ENCODE results near the gene GSN. TPM values are rescaled to one million over a fixed set of nuclear protein-coding genes. Genes with fewer than 3 reads are reported as not detected.

GSN gene
- polyA plus RNA-seq, 1 of the 3 experiments (the other 2 are of a cell fraction), result 168 TPM

DNA sequence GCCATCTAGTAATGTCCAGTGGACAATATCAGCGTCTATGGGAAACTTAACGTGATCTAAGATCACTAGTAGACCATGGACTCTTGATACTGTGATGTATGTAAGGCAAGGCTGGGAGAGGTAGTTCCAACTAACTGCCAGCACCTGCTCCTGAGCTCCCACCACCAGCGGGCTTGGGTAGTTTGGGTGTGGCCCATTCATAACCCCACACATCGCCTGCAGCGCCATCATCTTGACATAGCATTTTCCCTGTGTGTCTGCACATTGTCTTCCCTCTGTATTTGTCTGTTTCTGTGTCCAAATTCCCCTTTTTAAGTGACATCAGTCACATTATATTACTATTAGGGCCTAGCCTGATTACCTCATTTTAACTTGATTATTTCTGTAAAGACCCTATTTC, 28.1 kb upstream of the GSN start:
- H3K9ac ChIP-seq, result no peak overlapping the region
- CTCF ChIA-PET, result interaction anchor here (1.6 kb wide), 1 partner anchor 80 kb away, joined by 3 read pairs; no protein-coding TSS in a partner anchor
- WGBS (ENCODE audit: low lambda C conversion rate), result 95% methylated on average over 5 of the region's 5 CpGs
- peaks cover 2% of the 10 kb centered on the region for H3F3A ChIP-seq (replicated peaks; ENCODE audit: insufficient read depth)
- peaks cover 6% of the 10 kb centered on the region; the same call in 1 of the 2 replicates for H3K9me3 ChIP-seq
- H3K4me3 ChIP-seq (ENCODE audit: low read depth in 2 of 2, low read length in 1 of 2), result no peak overlapping the region
- no peak for DNase-seq
- no peak for TF ChIP-seq CHD2 (IDR thresholded peaks at IDR 0.05; ENCODE audit: low read length, partially characterized antibody)
- no peak for TF ChIP-seq CTCF (IDR thresholded peaks at IDR 0.05)
- TF ChIP-seq EP300 (IDR thresholded peaks at IDR 0.05; ENCODE audit: borderline replicate concordance in 1 of 2, low read depth in 1 of 2, low read length in 1 of 2), result no peak
- TF ChIP-seq POLR2AphosphoS5 (IDR thresholded peaks at IDR 0.05; ENCODE audit: low read depth, low read length), result no peak
- no peak for TF ChIP-seq SIN3A (IDR thresholded peaks at IDR 0.05; ENCODE audit: borderline replicate concordance, low read depth, low read length)
- TF ChIP-seq NRF1 (IDR thresholded peaks at IDR 0.05; ENCODE audit: low read depth, low read length), result no peak
- H3K4me1 ChIP-seq (ENCODE audit: control insufficient read depth in 1 of 2, insufficient read depth in 2 of 2, low read depth in 1 of 2, low read length in 1 of 2), result no peaks in the 10 kb centered on the region
- H4K20me1 ChIP-seq (ENCODE audit: insufficient read depth), result no peaks in the 10 kb centered on the region
- H3K79me2 ChIP-seq (ENCODE audit: insufficient read depth), result no peaks in the 10 kb centered on the region
- no peak overlapping the region for H3K27ac ChIP-seq (ENCODE audit: low read depth in 2 of 2, low read length in 1 of 2)
- H3K9me2 ChIP-seq, result no peaks in the 10 kb centered on the region
- H2AFZ ChIP-seq (ENCODE audit: low read depth), result no peak overlapping the region
- H3K36me3 ChIP-seq (replicated peaks in 1 of 2; ENCODE audit: control insufficient read depth in 1 of 2, insufficient read depth in 2 of 2, low read length in 1 of 2), result no peaks in the 10 kb centered on the region
- H3K27me3 ChIP-seq (ENCODE audit: insufficient read depth), result no peaks in the 10 kb centered on the region
- no peak overlapping the region for H3K4me2 ChIP-seq
- POLR2A ChIA-PET, result no interaction called here

DNA sequence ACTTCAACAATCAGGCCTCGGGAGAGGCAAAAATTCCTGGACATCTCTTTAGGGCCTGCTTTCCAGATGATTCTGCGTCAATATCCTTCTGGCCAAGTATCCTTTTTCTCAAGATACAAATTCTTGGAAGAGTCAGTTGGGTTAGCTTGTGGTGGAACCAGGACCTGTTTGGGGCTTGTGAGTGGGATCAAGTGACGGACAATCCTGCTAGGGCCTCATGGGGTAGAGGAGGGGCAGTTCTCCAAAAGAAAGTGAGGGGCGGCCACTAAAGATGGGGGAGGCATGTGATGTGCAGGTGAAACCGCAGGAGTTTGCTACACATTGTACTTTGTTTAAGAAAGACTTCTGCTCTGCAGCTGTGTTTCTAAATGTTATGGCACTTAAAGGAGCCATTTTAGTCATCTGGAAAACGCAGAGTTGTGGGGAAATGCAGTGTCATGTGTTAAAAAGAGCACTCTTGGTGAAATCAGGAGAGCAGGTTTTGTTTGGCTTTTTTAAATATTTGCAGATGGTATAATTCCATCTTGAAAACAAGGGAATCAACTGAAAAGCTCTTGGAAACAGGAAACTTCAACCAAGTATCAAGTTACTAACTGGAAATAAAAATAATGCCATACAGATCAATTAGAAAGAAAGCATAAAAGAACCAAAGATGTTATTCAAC, 27.4 kb upstream of the GSN start:
- H3K27ac ChIP-seq (ENCODE audit: low read depth in 2 of 2, low read length in 1 of 2), result no peak overlapping the region
- H3F3A ChIP-seq (replicated peaks; ENCODE audit: insufficient read depth), result peaks cover 2% of the 10 kb centered on the region
- no peaks in the 10 kb centered on the region for H3K4me1 ChIP-seq (ENCODE audit: control insufficient read depth in 1 of 2, insufficient read depth in 2 of 2, low read depth in 1 of 2, low read length in 1 of 2)
- peaks cover 6% of the 10 kb centered on the region; the same call in 1 of the 2 replicates for H3K9me3 ChIP-seq
- H3K27me3 ChIP-seq (ENCODE audit: insufficient read depth), result no peaks in the 10 kb centered on the region
- no peak overlapping the region for H3K9ac ChIP-seq
- no peaks in the 10 kb centered on the region for H3K9me2 ChIP-seq
- H3K36me3 ChIP-seq (replicated peaks in 1 of 2; ENCODE audit: control insufficient read depth in 1 of 2, insufficient read depth in 2 of 2, low read length in 1 of 2), result no peaks in the 10 kb centered on the region
- no peaks in the 10 kb centered on the region for H3K79me2 ChIP-seq (ENCODE audit: insufficient read depth)
- no peak overlapping the region for H2AFZ ChIP-seq (ENCODE audit: low read depth)
- no peaks in the 10 kb centered on the region for H4K20me1 ChIP-seq (ENCODE audit: insufficient read depth)
- ChIA-PET CTCF (interaction anchor here (1.0 to 1.4 kb wide), 3 partner anchors 79 to 199 kb away, joined by 3 to 6 read pairs (median 5); no protein-coding TSS in a partner anchor), POLR2A (no interaction called here)
- no peak for DNase-seq
- no peak overlapping the region for H3K4me3 ChIP-seq (ENCODE audit: low read depth in 2 of 2, low read length in 1 of 2)
- 75% methylated on average over 6 of the region's 6 CpGs for WGBS (ENCODE audit: low lambda C conversion rate)
- H3K4me2 ChIP-seq, result no peak overlapping the region
- TF ChIP-seq, protein P1, sequence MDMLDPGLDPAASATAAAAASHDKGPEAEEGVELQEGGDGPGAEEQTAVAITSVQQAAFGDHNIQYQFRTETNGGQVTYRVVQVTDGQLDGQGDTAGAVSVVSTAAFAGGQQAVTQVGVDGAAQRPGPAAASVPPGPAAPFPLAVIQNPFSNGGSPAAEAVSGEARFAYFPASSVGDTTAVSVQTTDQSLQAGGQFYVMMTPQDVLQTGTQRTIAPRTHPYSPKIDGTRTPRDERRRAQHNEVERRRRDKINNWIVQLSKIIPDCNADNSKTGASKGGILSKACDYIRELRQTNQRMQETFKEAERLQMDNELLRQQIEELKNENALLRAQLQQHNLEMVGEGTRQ (IDR thresholded peaks at IDR 0.05; ENCODE audit: borderline replicate concordance, low read depth, low read length), result no peak
